Omental fat pad (tissue), 4 donors: ENCODE data around the gene LAMTOR2. TPM values are rescaled to one million over a fixed set of nuclear protein-coding genes. Genes with fewer than 3 reads are reported as not detected.

Source experiments
- ATAC-seq: fragments of 150-250 bp; one replicate; pipeline ENCODE4 v1.9.1; 2016; ENCODE audit warnings: mild to moderate bottlenecking, moderate library complexity; ENCODE audit not compliant: low FRiP score
- DNase-seq: peaks from one replicate; pipeline ENCODE4 v3.0.0-alpha.2; 2019; ENCODE audit warnings: low spot score
- CTCF ChIP-seq, 3 donors: fragments of 450-650 bp; IDR thresholded peaks; one replicate each; pipeline ENCODE4 v1.5.1; 2016 to 2017; ENCODE audit warnings: antibody characterized with exemption in 3 of 3, mild to moderate bottlenecking in 3 of 3, moderate library complexity in 2 of 3
- total RNA-seq, 4 donors: library from RNA; depleted of rRNA; stranded (reverse); fragments of >200 nt; gene quantifications; one replicate each; pipeline ENCODE4 v1.1.0, GENCODE V29; 2016

Gene LAMTOR2
- total RNA-seq, 4 donors from 2014 or later, result 45.8 to 74.3 (median 65.0) TPM

GRCh38 chr1:156019946-156020292, 34.7 kb upstream of the LAMTOR2 start:
- TF ChIP-seq CTCF (IDR thresholded peaks at IDR 0.05), result no peak
- no peak for ATAC-seq
- no peak for DNase-seq

GRCh38 chr1:156020293-156021092, 34.1 kb upstream of the LAMTOR2 start, which contains the start of gene SSR2:
Gene SSR2 (minus strand): TSS chr1:156020951. CDS start chr1:156020167, 784 bp downstream.
- DNase-seq (peak; percentile 65), ATAC-seq (peak; percentile 88)
- TF ChIP-seq CTCF (IDR thresholded peaks at IDR 0.05), result no peak

GRCh38 chr1:156021093-156021428, 33.5 kb upstream of the LAMTOR2 start:
- DNase-seq, result no peak
- ATAC-seq, result no peak
- no peak for TF ChIP-seq CTCF (IDR thresholded peaks at IDR 0.05)

GRCh38 chr1:156021954-156022353, 32.6 kb upstream of the LAMTOR2 start:
- ATAC-seq (no peak), DNase-seq (no peak)
- TF ChIP-seq CTCF (IDR thresholded peaks at IDR 0.05), result no peak

GRCh38 chr1:156024801-156025200, 29.8 kb upstream of the LAMTOR2 start:
- no peak for DNase-seq
- no peak for ATAC-seq
- no peak for TF ChIP-seq CTCF (IDR thresholded peaks at IDR 0.05)

GRCh38 chr1:156025876-156026275, 28.7 kb upstream of the LAMTOR2 start:
- no peak for ATAC-seq
- TF ChIP-seq CTCF (IDR thresholded peaks at IDR 0.05), result no peak

GRCh38 chr1:156026588-156026987, 28.0 kb upstream of the LAMTOR2 start:
- ATAC-seq, result no peak
- TF ChIP-seq CTCF (IDR thresholded peaks at IDR 0.05), result no peak

More at GRCh38 chr1:156025876-156026275, 28.7 kb upstream of the LAMTOR2 start:
- no peak for DNase-seq

More at GRCh38 chr1:156026588-156026987, 28.0 kb upstream of the LAMTOR2 start:
- DNase-seq, result no peak
